ENCODE measurements around the gene TRIM74. TPM values are rescaled to one million over a fixed set of nuclear protein-coding genes. Genes with fewer than 3 reads are reported as not detected.
A peak's percentile ranks its signal among the peaks of the same experiment; 100 is the strongest.
"Not testable (repeated sequence)": the region's sequence is repeated elsewhere in the genome, so short reads cannot be mapped to it uniquely, and the experiment has no call there.

TRIM74 gene
- total RNA-seq, 1 donor from 2014 or later = 0.78 TPM

GRCh38 chr7:72961346-72961650, 8.0 kb downstream of the TRIM74 start:
- ATAC-seq (ENCODE audit: poor library complexity) = peak; percentile 14
- DNase-seq; intact Hi-C loops (cut with DNase I): not testable (repeated sequence)

- DNase-seq; intact Hi-C loops (cut with DNase I): not testable (repeated sequence)
- ATAC-seq (ENCODE audit: poor library complexity) = peak; percentile 80
Observed at GRCh38 chr7:72960626-72961345, 8.5 kb downstream of the TRIM74 start.

- peak; percentile 4 for ATAC-seq (ENCODE audit: poor library complexity)
- intact Hi-C loops (cut with DNase I); DNase-seq: not testable (repeated sequence)
Observed at GRCh38 chr7:72960029-72960428, 9.2 kb downstream of the TRIM74 start.

GRCh38 chr7:72954563-72955198, 14.6 kb downstream of the TRIM74 start:
- intact Hi-C loops (cut with DNase I); DNase-seq: not testable (repeated sequence)
- ATAC-seq (ENCODE audit: poor library complexity) = peak; percentile 98

- peak; percentile 47 for ATAC-seq (ENCODE audit: poor library complexity)
- DNase-seq; intact Hi-C loops (cut with DNase I): not testable (repeated sequence)
Observed at GRCh38 chr7:72953901-72954562, 15.2 kb downstream of the TRIM74 start.

GRCh38 chr7:72950432-72950831, 18.8 kb downstream of the TRIM74 start:
- intact Hi-C loops (cut with DNase I) = not testable (repeated sequence)

GRCh38 chr7:72949686-72950085, 19.6 kb downstream of the TRIM74 start:
- DNase-seq; ATAC-seq (ENCODE audit: poor library complexity); intact Hi-C loops (cut with DNase I): not testable (repeated sequence)

More at GRCh38 chr7:72950432-72950831, 18.8 kb downstream of the TRIM74 start:
- DNase-seq; ATAC-seq (ENCODE audit: poor library complexity): not testable (repeated sequence)

GRCh38 chr7:72949276-72949675, 20.0 kb downstream of the TRIM74 start:
- DNase-seq; ATAC-seq (ENCODE audit: poor library complexity); intact Hi-C loops (cut with DNase I): not testable (repeated sequence)

- ATAC-seq (ENCODE audit: poor library complexity); intact Hi-C loops (cut with DNase I): not testable (repeated sequence)
Observed at GRCh38 chr7:72948714-72949113, 20.6 kb downstream of the TRIM74 start.

GRCh38 chr7:72946130-72946745, 23.0 kb downstream of the TRIM74 start:
- DNase-seq; ATAC-seq (ENCODE audit: poor library complexity); intact Hi-C loops (cut with DNase I): not testable (repeated sequence)

More at GRCh38 chr7:72948714-72949113, 20.6 kb downstream of the TRIM74 start:
- not testable (repeated sequence) for DNase-seq

- ATAC-seq (ENCODE audit: poor library complexity); DNase-seq; intact Hi-C loops (cut with DNase I): not testable (repeated sequence)
Observed at GRCh38 chr7:72945597-72945996, 23.7 kb downstream of the TRIM74 start.

- ATAC-seq (ENCODE audit: poor library complexity) (peak; percentile 76), DNase-seq (peak; percentile 32)
- intact Hi-C loops (cut with DNase I) = not testable (repeated sequence)
Observed at GRCh38 chr7:72944937-72945336, 24.3 kb downstream of the TRIM74 start.

GRCh38 chr7:72942956-72943355, 26.3 kb downstream of the TRIM74 start:
- intact Hi-C loops (cut with DNase I); DNase-seq; ATAC-seq (ENCODE audit: poor library complexity): not testable (repeated sequence)

- ATAC-seq (ENCODE audit: poor library complexity); DNase-seq; intact Hi-C loops (cut with DNase I): not testable (repeated sequence)
Observed at GRCh38 chr7:72942022-72942705, 27.1 kb downstream of the TRIM74 start.

- ATAC-seq (ENCODE audit: poor library complexity); intact Hi-C loops (cut with DNase I); DNase-seq: not testable (repeated sequence)
Observed at GRCh38 chr7:72928216-72928615, 41.0 kb downstream of the TRIM74 start.

- ATAC-seq (ENCODE audit: poor library complexity); DNase-seq; intact Hi-C loops (cut with DNase I): not testable (repeated sequence)
Observed at GRCh38 chr7:72927791-72928190, 41.5 kb downstream of the TRIM74 start.

GRCh38 chr7:72925546-72926120, 43.6 kb downstream of the TRIM74 start:
- intact Hi-C loops (cut with DNase I) = no loop called here
- DNase-seq (no peak), ATAC-seq (ENCODE audit: poor library complexity) (no peak)

Data from Right ventricle myocardium superior (tissue), 1 donor.